Effector memory CD8-positive, alpha-beta T cell (primary cell): ENCODE measurements around the gene LRRC41.
"Not testable (repeated sequence)": the region's sequence is repeated elsewhere in the genome, so short reads cannot be mapped to it uniquely, and the experiment has no call there.

Source experiments
- ATAC-seq: fragments of 150-1000 bp; cut with Tn5 transposase; replicated peaks from 2 replicates; pipeline ENCODE4 v1.10.0; 2021; ENCODE audit warnings: mild to moderate bottlenecking, moderate library complexity
- DNase-seq, 3 experiments: peaks; one replicate each; pipeline ENCODE4 v3.0.0; 2021
- H3K27ac Mint-ChIP-seq, 2 donors: one replicate each; pipeline ENCODE4 v1.8.0; 2022; ENCODE audit warnings: mild to moderate bottlenecking in 2 of 2, mixed read lengths in 2 of 2, moderate library complexity in 2 of 2
- H3K27me3 Mint-ChIP-seq, 2 donors: one replicate each; pipeline ENCODE4 v1.8.0; 2022; ENCODE audit warnings: mixed read lengths in 2 of 2
- H3K36me3 Mint-ChIP-seq: one replicate; pipeline ENCODE4 v1.8.0; 2022; ENCODE audit warnings: mild to moderate bottlenecking, moderate library complexity, mixed read lengths; ENCODE audit not compliant: insufficient read depth
- H3K4me1 Mint-ChIP-seq, 2 donors: one replicate each; pipeline ENCODE4 v1.8.0; 2022; ENCODE audit warnings: low read depth in 2 of 2, mixed read lengths in 2 of 2
- H3K4me3 Mint-ChIP-seq, 2 donors: one replicate each; pipeline ENCODE4 v1.8.0; 2022; ENCODE audit warnings: mild to moderate bottlenecking in 2 of 2, mixed read lengths in 2 of 2, moderate library complexity in 2 of 2
- H3K9me3 Mint-ChIP-seq, 2 donors: one replicate each; pipeline ENCODE4 v1.8.0; 2022; ENCODE audit warnings: mixed read lengths in 2 of 2

Gene LRRC41

GRCh38 chr1:46262508-46262907 lies 40.9 kb downstream of the LRRC41 start:
- Mint-ChIP-seq H3K36me3 (peaks cover 2% of the 10 kb centered on the region), H3K4me3 (no peak overlapping the region), H3K27ac (no peak overlapping the region)

GRCh38 chr1:46256523-46256922 lies 46.9 kb downstream of the LRRC41 start:
- H3K4me1 Mint-ChIP-seq: no peaks in the 10 kb centered on the region
- DNase-seq: no peak
- H3K36me3 Mint-ChIP-seq: no peaks in the 10 kb centered on the region
- H3K4me3 Mint-ChIP-seq: no peak overlapping the region
- no peak for ATAC-seq
- H3K9me3 Mint-ChIP-seq: no peaks in the 10 kb centered on the region
- H3K27me3 Mint-ChIP-seq: no peaks in the 10 kb centered on the region
- H3K27ac Mint-ChIP-seq: no peak overlapping the region

More at GRCh38 chr1:46262508-46262907, 40.9 kb downstream of the LRRC41 start:
- no peaks in the 10 kb centered on the region for H3K27me3 Mint-ChIP-seq
- no peaks in the 10 kb centered on the region for H3K9me3 Mint-ChIP-seq
- DNase-seq (no peak), ATAC-seq (no peak)
- H3K4me1 Mint-ChIP-seq: no peaks in the 10 kb centered on the region

- Mint-ChIP-seq H3K9me3 (no peaks in the 10 kb centered on the region), H3K27ac (peak overlapping the region in 1 of 2 donors; percentile 11), H3K27me3 (no peaks in the 10 kb centered on the region), H3K36me3 (no peaks in the 10 kb centered on the region), H3K4me3 (no peak overlapping the region), H3K4me1 (no peaks in the 10 kb centered on the region)
- ATAC-seq (no peak), DNase-seq (no peak)
Observed at GRCh38 chr1:46254668-46255067, 48.7 kb downstream of the LRRC41 start.

- H3K27me3 Mint-ChIP-seq: no peaks in the 10 kb centered on the region
- H3K4me1 Mint-ChIP-seq: peaks cover 15 to 17% of the 10 kb centered on the region in 2 donors
- peak overlapping the region; percentile 79 to 95 for H3K4me3 Mint-ChIP-seq
- peak in 1 of 3 experiments; percentile 6 for DNase-seq
- peak overlapping the region; percentile 74 to 76 for H3K27ac Mint-ChIP-seq
- H3K36me3 Mint-ChIP-seq: peaks cover 3% of the 10 kb centered on the region
- ATAC-seq: no peak
- H3K9me3 Mint-ChIP-seq: no peaks in the 10 kb centered on the region
Observed at GRCh38 chr1:46248122-46248920, 55.1 kb downstream of the LRRC41 start.

GRCh38 chr1:46247436-46248121 lies 55.8 kb downstream of the LRRC41 start, which contains the start of gene RAD54L:
TSS of gene RAD54L (plus strand) at chr1:46247763. CDS start at chr1:46248406, 643 bp downstream.
- Mint-ChIP-seq H3K9me3 (no peaks in the 10 kb centered on the region), H3K27me3 (no peaks in the 10 kb centered on the region), H3K27ac (peak within 1 kb of the TSS; percentile 74 to 76), H3K36me3 (peaks cover 3% of the 10 kb centered on the region), H3K4me3 (peak within 1 kb of the TSS; percentile 79 to 95), H3K4me1 (peaks cover 15 to 17% of the 10 kb centered on the region in 2 donors)
- DNase-seq (peak; percentile 93 to 95 (median 95)), ATAC-seq (peak; percentile 94)

GRCh38 chr1:46246548-46247435 lies 56.6 kb downstream of the LRRC41 start:
- Mint-ChIP-seq H3K27ac (peak overlapping the region; percentile 74 to 76), H3K4me3 (peak overlapping the region; percentile 79 to 95), H3K4me1 (peaks cover 15 to 17% of the 10 kb centered on the region in 2 donors), H3K36me3 (peaks cover 3% of the 10 kb centered on the region), H3K27me3 (no peaks in the 10 kb centered on the region), H3K9me3 (no peaks in the 10 kb centered on the region)
- ATAC-seq (peak; percentile 23), DNase-seq (peak in 2 of 3 experiments; percentile 31 to 53)

- not testable (repeated sequence) for H3K36me3 Mint-ChIP-seq, DNase-seq, H3K27me3 Mint-ChIP-seq, H3K9me3 Mint-ChIP-seq, ATAC-seq
- peak overlapping the region in 1 of 2 donors; percentile 95 for H3K4me3 Mint-ChIP-seq
- peaks cover 15 to 17% of the 10 kb centered on the region in 2 donors for H3K4me1 Mint-ChIP-seq
- H3K27ac Mint-ChIP-seq: peak overlapping the region in 1 of 2 donors; percentile 76
Observed at GRCh38 chr1:46246136-46246535, 57.3 kb downstream of the LRRC41 start.

- DNase-seq (peak in 2 of 3 experiments; percentile 11 to 15), ATAC-seq (no peak)
- Mint-ChIP-seq H3K9me3 (no peaks in the 10 kb centered on the region), H3K27me3 (no peaks in the 10 kb centered on the region), H3K36me3 (peaks cover 3% of the 10 kb centered on the region), H3K4me3 (no peak overlapping the region), H3K4me1 (peaks cover 15 to 17% of the 10 kb centered on the region in 2 donors), H3K27ac (no peak overlapping the region)
Observed at GRCh38 chr1:46244656-46245371, 58.6 kb downstream of the LRRC41 start.

GRCh38 chr1:46243831-46244230 lies 59.6 kb downstream of the LRRC41 start:
- peaks cover 15 to 17% of the 10 kb centered on the region in 2 donors for H3K4me1 Mint-ChIP-seq
- H3K27me3 Mint-ChIP-seq, H3K4me3 Mint-ChIP-seq, H3K27ac Mint-ChIP-seq, H3K9me3 Mint-ChIP-seq, ATAC-seq, H3K36me3 Mint-ChIP-seq, DNase-seq: not testable (repeated sequence)

- Mint-ChIP-seq H3K4me3 (no peak overlapping the region), H3K27ac (no peak overlapping the region), H3K9me3 (no peaks in the 10 kb centered on the region), H3K27me3 (no peaks in the 10 kb centered on the region), H3K4me1 (peaks cover 10 to 12% of the 10 kb centered on the region in 2 donors), H3K36me3 (peaks cover 3% of the 10 kb centered on the region)
- ATAC-seq: no peak
- no peak for DNase-seq
Observed at GRCh38 chr1:46242918-46243317, 60.5 kb downstream of the LRRC41 start.

- H3K36me3 Mint-ChIP-seq, H3K4me1 Mint-ChIP-seq, DNase-seq, H3K27me3 Mint-ChIP-seq, H3K27ac Mint-ChIP-seq, ATAC-seq, H3K9me3 Mint-ChIP-seq, H3K4me3 Mint-ChIP-seq: not testable (repeated sequence)
Observed at GRCh38 chr1:46241733-46242132, 61.7 kb downstream of the LRRC41 start.

GRCh38 chr1:46238865-46239264 lies 64.6 kb downstream of the LRRC41 start:
- ATAC-seq, H3K36me3 Mint-ChIP-seq, H3K4me1 Mint-ChIP-seq, H3K4me3 Mint-ChIP-seq, H3K9me3 Mint-ChIP-seq, H3K27me3 Mint-ChIP-seq, H3K27ac Mint-ChIP-seq, DNase-seq: not testable (repeated sequence)
